ENCODE data around the gene GTF2A1L.

- TF ChIP-seq CTCF (IDR thresholded peaks at IDR 0.05 in 8 of 11, conservative IDR thresholded peaks at IDR 0.05 in 3 of 11) (no peak), POLR2AphosphoS5 (IDR thresholded peaks at IDR 0.05) (no peak), POLR2A (IDR thresholded peaks at IDR 0.05) (no peak)
These were observed 100.2 kb downstream of the GTF2A1L start for GRCh38 chr2:48717846-48718245.
